ENCODE results near the gene ITCH.

ITCH gene

DNA sequence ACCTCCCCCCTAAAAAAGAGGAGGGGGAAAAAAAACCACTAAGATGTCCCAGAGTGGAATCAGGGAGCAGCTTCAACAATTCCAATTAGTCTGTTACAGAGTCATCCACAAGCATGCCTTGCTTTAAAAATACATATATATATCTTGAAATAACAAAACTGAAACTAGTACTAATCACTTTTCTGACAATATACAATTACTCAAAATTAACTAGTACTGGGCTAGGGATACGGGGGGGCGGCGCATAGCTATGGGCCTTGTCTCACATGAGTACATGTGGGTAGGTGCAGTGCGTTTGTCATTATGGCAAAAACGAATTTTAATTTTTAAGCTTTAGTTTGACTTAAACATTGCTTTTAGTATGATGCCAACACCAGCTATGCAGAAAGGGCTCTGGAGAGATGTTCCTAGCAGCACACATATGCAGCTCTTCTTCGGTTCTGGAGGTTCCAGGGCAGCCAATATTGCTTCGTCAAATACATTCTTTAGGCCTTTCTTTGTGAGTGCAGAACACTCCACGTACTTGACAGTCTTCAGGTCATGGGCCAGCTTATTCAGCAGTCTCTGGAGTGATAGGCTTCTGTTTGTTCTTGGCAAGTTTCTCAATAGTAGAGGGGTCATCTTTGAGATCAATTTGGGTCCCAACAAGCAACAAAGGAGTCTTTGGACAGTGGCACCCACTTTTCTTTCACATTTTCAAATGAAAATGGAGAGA, 38.8 kb downstream of the ITCH start:
- Histone ChIP-seq H3K27ac (ENCODE audit: low read length) (no peak overlapping the region), H3K4me1 (ENCODE audit: insufficient read depth, low read length) (peaks cover 17% of the 10 kb centered on the region), H3K27me3 (ENCODE audit: insufficient read depth, low read length, poor library complexity) (no peaks in the 10 kb centered on the region), H4K20me1 (ENCODE audit: insufficient read depth, low read length) (peaks cover 23% of the 10 kb centered on the region; the same call in 1 of the 2 replicates), H3K9me3 (ENCODE audit: insufficient read depth, low read length, severe bottlenecking) (no peaks in the 10 kb centered on the region), H3K36me3 (ENCODE audit: insufficient read depth, low read length) (peaks cover 39% of the 10 kb centered on the region), H2AFZ (ENCODE audit: low read depth, low read length) (no peak overlapping the region), H3K79me2 (ENCODE audit: insufficient read depth, low read length) (peaks cover 92% of the 10 kb centered on the region), H3K4me2 (ENCODE audit: insufficient read depth, low read length) (no peak overlapping the region), H3K9ac (ENCODE audit: low read depth, low read length) (no peak overlapping the region), H3K4me3 (ENCODE audit: low read depth in 1 of 2, low read length in 2 of 2) (no peak overlapping the region)
- DNase-seq: no peak
- no peak for TF ChIP-seq EZH2 (IDR thresholded peaks at IDR 0.05; ENCODE audit: borderline replicate concordance, low read depth, low read length, severe bottlenecking)
- TF ChIP-seq, protein P1, sequence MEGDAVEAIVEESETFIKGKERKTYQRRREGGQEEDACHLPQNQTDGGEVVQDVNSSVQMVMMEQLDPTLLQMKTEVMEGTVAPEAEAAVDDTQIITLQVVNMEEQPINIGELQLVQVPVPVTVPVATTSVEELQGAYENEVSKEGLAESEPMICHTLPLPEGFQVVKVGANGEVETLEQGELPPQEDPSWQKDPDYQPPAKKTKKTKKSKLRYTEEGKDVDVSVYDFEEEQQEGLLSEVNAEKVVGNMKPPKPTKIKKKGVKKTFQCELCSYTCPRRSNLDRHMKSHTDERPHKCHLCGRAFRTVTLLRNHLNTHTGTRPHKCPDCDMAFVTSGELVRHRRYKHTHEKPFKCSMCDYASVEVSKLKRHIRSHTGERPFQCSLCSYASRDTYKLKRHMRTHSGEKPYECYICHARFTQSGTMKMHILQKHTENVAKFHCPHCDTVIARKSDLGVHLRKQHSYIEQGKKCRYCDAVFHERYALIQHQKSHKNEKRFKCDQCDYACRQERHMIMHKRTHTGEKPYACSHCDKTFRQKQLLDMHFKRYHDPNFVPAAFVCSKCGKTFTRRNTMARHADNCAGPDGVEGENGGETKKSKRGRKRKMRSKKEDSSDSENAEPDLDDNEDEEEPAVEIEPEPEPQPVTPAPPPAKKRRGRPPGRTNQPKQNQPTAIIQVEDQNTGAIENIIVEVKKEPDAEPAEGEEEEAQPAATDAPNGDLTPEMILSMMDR (IDR thresholded peaks at IDR 0.05; ENCODE audit: borderline replicate concordance, extremely low read depth, low read length, poor library complexity, severe bottlenecking): no peak
- ATAC-seq (ENCODE audit: insufficient read depth, low read depth): no peak

GRCh38 chr20:34402461-34402860, 39.4 kb downstream of the ITCH start:
- peaks cover 19% of the 10 kb centered on the region; the same call in 1 of the 2 replicates for H4K20me1 ChIP-seq (ENCODE audit: insufficient read depth, low read length)

DNA sequence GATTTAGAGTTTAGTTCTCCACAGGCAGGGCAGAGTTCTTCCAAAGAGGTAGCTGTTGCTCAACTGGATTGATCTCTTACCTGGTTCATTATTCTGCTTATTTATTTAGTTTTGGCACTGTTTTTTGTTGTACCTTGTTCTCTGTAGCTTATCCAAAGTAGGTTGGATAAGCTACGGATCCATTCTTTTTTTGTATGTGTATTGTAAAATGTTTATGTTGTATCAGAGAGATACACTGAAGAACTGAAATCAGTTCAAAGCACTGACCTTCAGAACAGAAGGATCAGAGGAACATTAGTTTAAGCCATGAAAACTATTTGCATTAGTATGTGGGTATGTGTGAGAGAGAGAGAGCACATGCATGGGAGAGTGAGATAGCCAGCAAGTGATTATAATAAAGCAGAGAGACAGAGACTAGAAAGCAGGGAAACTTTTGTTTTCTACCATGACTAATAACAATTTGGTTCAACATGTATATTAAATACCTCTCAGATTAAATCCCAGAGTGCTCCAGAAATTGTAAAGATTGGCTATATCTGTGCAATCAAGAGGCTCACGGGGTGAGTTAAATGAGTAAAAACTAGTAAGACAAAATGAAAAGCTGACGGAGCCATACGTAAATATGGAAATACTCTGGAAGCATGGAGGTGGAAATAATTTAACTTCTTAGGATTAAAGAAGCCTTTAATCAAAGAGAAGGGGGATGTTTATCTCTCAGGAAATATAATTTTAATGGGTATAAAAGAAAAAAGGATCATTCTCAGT, 40.2 kb downstream of the ITCH start:
- Histone ChIP-seq H4K20me1 (ENCODE audit: insufficient read depth, low read length) (peaks cover 22% of the 10 kb centered on the region; the same call in 1 of the 2 replicates), H3K9ac (ENCODE audit: low read depth, low read length) (no peak overlapping the region), H3K27ac (ENCODE audit: low read length) (peak overlapping the region; percentile 20; the same call in 1 of the 2 replicates), H3K4me3 (ENCODE audit: low read depth in 1 of 2, low read length in 2 of 2) (no peak overlapping the region), H3K79me2 (ENCODE audit: insufficient read depth, low read length) (peaks cover 93% of the 10 kb centered on the region), H3K4me1 (ENCODE audit: insufficient read depth, low read length) (peaks cover 17% of the 10 kb centered on the region), H3K36me3 (ENCODE audit: insufficient read depth, low read length) (peaks cover 41% of the 10 kb centered on the region), H3K27me3 (ENCODE audit: insufficient read depth, low read length, poor library complexity) (no peaks in the 10 kb centered on the region), H2AFZ (ENCODE audit: low read depth, low read length) (no peak overlapping the region), H3K9me3 (ENCODE audit: insufficient read depth, low read length, severe bottlenecking) (no peaks in the 10 kb centered on the region), H3K4me2 (ENCODE audit: insufficient read depth, low read length) (no peak overlapping the region)
- ATAC-seq (ENCODE audit: insufficient read depth, low read depth): no peak
- no peak for TF ChIP-seq EZH2 (IDR thresholded peaks at IDR 0.05; ENCODE audit: borderline replicate concordance, low read depth, low read length, severe bottlenecking)
- TF ChIP-seq, protein P1 (IDR thresholded peaks at IDR 0.05; ENCODE audit: borderline replicate concordance, extremely low read depth, low read length, poor library complexity, severe bottlenecking): no peak
- DNase-seq: no peak

More at GRCh38 chr20:34402461-34402860, 39.4 kb downstream of the ITCH start:
- H3K4me3 ChIP-seq (ENCODE audit: low read depth in 1 of 2, low read length in 2 of 2): no peak overlapping the region
- TF ChIP-seq, protein P1 (IDR thresholded peaks at IDR 0.05; ENCODE audit: borderline replicate concordance, extremely low read depth, low read length, poor library complexity, severe bottlenecking): no peak
- no peak for TF ChIP-seq EZH2 (IDR thresholded peaks at IDR 0.05; ENCODE audit: borderline replicate concordance, low read depth, low read length, severe bottlenecking)
- no peaks in the 10 kb centered on the region for H3K9me3 ChIP-seq (ENCODE audit: insufficient read depth, low read length, severe bottlenecking)
- no peak overlapping the region for H2AFZ ChIP-seq (ENCODE audit: low read depth, low read length)
- peaks cover 35% of the 10 kb centered on the region for H3K36me3 ChIP-seq (ENCODE audit: insufficient read depth, low read length)
- peaks cover 91% of the 10 kb centered on the region for H3K79me2 ChIP-seq (ENCODE audit: insufficient read depth, low read length)
- no peak overlapping the region for H3K9ac ChIP-seq (ENCODE audit: low read depth, low read length)
- no peak overlapping the region for H3K4me2 ChIP-seq (ENCODE audit: insufficient read depth, low read length)
- H3K27me3 ChIP-seq (ENCODE audit: insufficient read depth, low read length, poor library complexity): no peaks in the 10 kb centered on the region
- peaks cover 17% of the 10 kb centered on the region for H3K4me1 ChIP-seq (ENCODE audit: insufficient read depth, low read length)
- DNase-seq: no peak
- no peak for ATAC-seq (ENCODE audit: insufficient read depth, low read depth)
- H3K27ac ChIP-seq (ENCODE audit: low read length): no peak overlapping the region
